Left ventricle myocardium inferior (tissue), 1 donor: ENCODE results near the gene UBE2Q2. TPM values are rescaled to one million over a fixed set of nuclear protein-coding genes. Genes with fewer than 3 reads are reported as not detected.

Experiments
- DNase-seq: peaks from one replicate; pipeline ENCODE4 v3.0.0-alpha.2; 2020
- H3K27ac ChIP-seq: fragments of 200-600 bp; replicated peaks from 2 replicates; pipeline ENCODE4 v1.8.0; 2021
- H3K27me3 ChIP-seq: fragments of 200-600 bp; 2 replicates; pipeline ENCODE4 v1.8.0; 2021; ENCODE audit warnings: low read depth
- H3K36me3 ChIP-seq: fragments of 200-600 bp; 2 replicates; pipeline ENCODE4 v1.8.0; 2021
- H3K4me1 ChIP-seq: fragments of 200-600 bp; 2 replicates; pipeline ENCODE4 v1.8.0; 2021
- H3K4me3 ChIP-seq: fragments of 200-600 bp; 2 replicates; pipeline ENCODE4 v1.8.0; 2021; ENCODE audit warnings: mild to moderate bottlenecking, moderate library complexity
- H3K9me3 ChIP-seq: fragments of 200-600 bp; replicated peaks from 2 replicates; pipeline ENCODE4 v1.8.0; 2021
- CTCF ChIP-seq: fragments of 200-600 bp; IDR thresholded peaks from 2 replicates; pipeline ENCODE4 v1.8.0; 2021; ENCODE audit warnings: antibody characterized with exemption, mild to moderate bottlenecking, borderline replicate concordance
- intact Hi-C: fragments of 100-400 bp; cut with micrococcal nuclease; formaldehyde crosslinking; loops from one replicate; pipeline ENCODE4 v1.11.0; 2022
- total RNA-seq: library from RNA; stranded (reverse); fragmentation: NEBNext Ultra II Directional; extraction: Animal tissue kit (Norgen Biotek cat#: 25700); gene quantifications from one replicate; pipeline ENCODE4 v1.2.1, GENCODE V29; 2021
- donor health status: DM: no; HTN: yes; CAD: no; lungs with severe emphysema.

UBE2Q2 gene
- total RNA-seq, 1 donor from 2014 or later = 27.8 TPM

- intact Hi-C loops = no loop called here
- no peak for DNase-seq
- H3K36me3 ChIP-seq = no peaks in the 10 kb centered on the region
Measured at GRCh38 chr15:75815811-75816719, 27.2 kb upstream of the UBE2Q2 start.

GRCh38 chr15:75817138-75817935 lies 25.9 kb upstream of the UBE2Q2 start:
- TF ChIP-seq CTCF = no peak
- intact Hi-C loops = no loop called here
- H3K4me3 ChIP-seq = peak overlapping the region; percentile 48
- no peaks in the 10 kb centered on the region for H3K4me1 ChIP-seq
- no peak for DNase-seq
- no peak overlapping the region for H3K27ac ChIP-seq
- H3K9me3 ChIP-seq = no peaks in the 10 kb centered on the region
- H3K36me3 ChIP-seq = no peaks in the 10 kb centered on the region
- no peaks in the 10 kb centered on the region for H3K27me3 ChIP-seq

More at GRCh38 chr15:75815811-75816719, 27.2 kb upstream of the UBE2Q2 start:
- Histone ChIP-seq H3K4me3 (no peak overlapping the region), H3K4me1 (no peaks in the 10 kb centered on the region), H3K9me3 (no peaks in the 10 kb centered on the region), H3K27ac (no peak overlapping the region), H3K27me3 (no peaks in the 10 kb centered on the region)
- TF ChIP-seq CTCF = no peak

GRCh38 chr15:75820206-75820605 lies 23.0 kb upstream of the UBE2Q2 start:
- no peak for TF ChIP-seq CTCF
- Histone ChIP-seq H3K4me3 (no peak overlapping the region), H3K36me3 (no peaks in the 10 kb centered on the region), H3K4me1 (no peaks in the 10 kb centered on the region), H3K9me3 (no peaks in the 10 kb centered on the region), H3K27me3 (no peaks in the 10 kb centered on the region), H3K27ac (no peak overlapping the region)
- intact Hi-C loops = no loop called here
- no peak for DNase-seq

- Histone ChIP-seq H3K27me3 (peaks cover 4% of the 10 kb centered on the region), H3K4me1 (no peaks in the 10 kb centered on the region), H3K4me3 (no peak overlapping the region), H3K36me3 (no peaks in the 10 kb centered on the region), H3K9me3 (no peaks in the 10 kb centered on the region), H3K27ac (no peak overlapping the region)
- TF ChIP-seq CTCF = no peak
- no peak for DNase-seq
- intact Hi-C loops = no loop called here
Measured at GRCh38 chr15:75821786-75822345, 21.4 kb upstream of the UBE2Q2 start.

DNA sequence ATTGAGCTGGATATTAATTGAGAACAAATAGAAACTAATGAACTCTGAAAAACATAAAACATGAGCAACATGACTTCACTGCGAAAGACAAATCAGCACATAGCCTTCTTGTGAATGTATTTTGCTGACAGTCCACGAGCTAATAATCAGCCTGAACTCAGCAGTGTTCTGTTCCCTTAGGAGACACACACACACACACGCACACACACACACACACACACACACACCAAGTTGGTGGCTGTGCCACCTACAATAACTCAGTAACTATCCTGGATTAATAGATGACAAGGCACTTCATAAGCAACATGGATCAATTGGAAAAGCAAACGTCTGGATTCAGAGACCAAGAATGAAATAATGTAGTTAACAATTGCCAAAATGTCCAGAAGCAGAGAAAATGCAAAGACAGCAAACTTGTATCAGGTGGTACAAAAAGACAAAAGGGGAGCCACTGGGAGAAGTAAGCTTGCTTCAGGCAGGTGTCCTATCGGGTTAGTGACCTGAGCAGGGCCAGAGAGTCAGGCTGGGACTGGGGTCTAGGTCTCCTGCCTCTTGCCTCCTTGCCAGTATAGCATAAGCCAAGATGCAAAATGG lies 20.5 kb upstream of the UBE2Q2 start:
- no peaks in the 10 kb centered on the region for H3K9me3 ChIP-seq
- H3K27ac ChIP-seq = no peak overlapping the region
- H3K36me3 ChIP-seq = no peaks in the 10 kb centered on the region
- H3K4me1 ChIP-seq = no peaks in the 10 kb centered on the region
- intact Hi-C loops = no loop called here
- no peak for TF ChIP-seq CTCF
- H3K27me3 ChIP-seq = peaks cover 4% of the 10 kb centered on the region
- no peak for DNase-seq
- H3K4me3 ChIP-seq = no peak overlapping the region
